Esophagus muscularis mucosa (tissue), 4 donors: ENCODE measurements around the gene RGS1. TPM values are rescaled to one million over a fixed set of nuclear protein-coding genes. Genes with fewer than 3 reads are reported as not detected.
A peak's percentile ranks its signal among the peaks of the same experiment; 100 is the strongest.

Experiments
- DNase-seq: peaks from one replicate; pipeline ENCODE4 v3.0.0-alpha.2; 2017; ENCODE audit errors: extremely low spot score
- H3K27ac ChIP-seq, 4 donors: fragments of 200-600 bp; sonication (generic); replicated peaks in 1 of 4; 1 replicate in 3 of 4; 2 replicates in 1 of 4; pipeline ENCODE4 v1.5.1; 2016 to 2019; ENCODE audit warnings: mild to moderate bottlenecking in 1 of 4
- H3K27me3 ChIP-seq, 4 donors: fragments of 200-600 bp; sonication (generic); one replicate each; pipeline versions ENCODE4 v1.5.1 to v1.6.0; 2016 to 2019
- H3K36me3 ChIP-seq, 4 donors: fragments of 200-600 bp; sonication (generic); one replicate each; pipeline ENCODE4 v1.5.1; 2016 to 2019
- H3K4me1 ChIP-seq, 4 donors: fragments of 200-600 bp; sonication (generic); one replicate each; pipeline ENCODE4 v1.5.1; 2016 to 2019
- H3K4me3 ChIP-seq, 4 donors: fragments of 200-600 bp; sonication (generic); 1 replicate in 2 of 4; 2 replicates in 2 of 4; pipeline ENCODE4 v1.5.1; 2016 to 2019; ENCODE audit warnings: mild to moderate bottlenecking in 4 of 4, moderate library complexity in 1 of 4
- H3K9me3 ChIP-seq, 4 donors: fragments of 200-600 bp; sonication (generic); 1 replicate in 3 of 4; 2 replicates in 1 of 4; pipeline ENCODE4 v1.5.1; 2016 to 2019
- CTCF ChIP-seq, 3 experiments: fragments of 200-600 bp in 2 of 3; fragments of 450-650 bp in 1 of 3; sonication (generic) in 2 of 3; IDR thresholded peaks; one replicate each; pipeline ENCODE4 v1.5.1; 2017 to 2019; ENCODE audit warnings: antibody characterized with exemption in 3 of 3, mild to moderate bottlenecking in 2 of 3, moderate library complexity in 1 of 3
- EP300 ChIP-seq: sonication (generic); formaldehyde crosslinking; IDR thresholded peaks from one replicate; pipeline ENCODE4 v1.6.1; 2017; ENCODE audit warnings: antibody characterized with exemption
- POLR2A ChIP-seq: fragments of 450-650 bp; IDR thresholded peaks from one replicate; pipeline ENCODE4 v1.6.1; 2017; ENCODE audit warnings: antibody characterized with exemption, moderate library complexity, mild to moderate bottlenecking, low read depth
- POLR2AphosphoS5 ChIP-seq, 2 donors: sonication (generic); formaldehyde crosslinking; IDR thresholded peaks; one replicate each; pipeline ENCODE4 v1.6.1; 2017; ENCODE audit warnings: antibody characterized with exemption in 2 of 2
- WGBS: methylation state at CpG from one replicate; pipeline ENCODE4 v1.1.5; 2018; 5-methylcytosine and 5-hydroxymethylcytosine counted together
- intact Hi-C: fragments of 100-400 bp; cut with DNase I; formaldehyde crosslinking; loops from one replicate; pipeline ENCODE4 v1.15.1; 2023
- total RNA-seq, 4 donors: library from RNA; depleted of rRNA; stranded (reverse); fragments of >200 nt; gene quantifications; one replicate each; pipeline versions ENCODE4 v1.1.0 to v1.2.1, GENCODE V29; 2016

RGS1 gene
- total RNA-seq, 4 donors from 2014 or later = 6.1 to 27.7 (median 12.5) TPM

- H3K36me3 ChIP-seq = no peaks in the 10 kb centered on the region
- no peaks in the 10 kb centered on the region for H3K27me3 ChIP-seq
- H3K27ac ChIP-seq = peak overlapping the region in 3 of 4 donors; percentile 33 to 47 (median 44)
- H3K4me1 ChIP-seq = peaks cover 0 to 26% (median 13%) of the 10 kb centered on the region in 4 donors
- no peak for DNase-seq
- H3K4me3 ChIP-seq = no peak overlapping the region
- H3K9me3 ChIP-seq = no peaks in the 10 kb centered on the region
- intact Hi-C loops = loop anchor here (2.0 to 10.0 kb wide), 3 partner anchors 132 to 506 kb away; partner anchors contain the start of gene RGS2
- 91% methylated on average over 2 of the region's 2 CpGs for WGBS
- TF ChIP-seq EP300 (no peak), POLR2A (no peak), CTCF (IDR thresholded peaks at IDR 0.05) (no peak), POLR2AphosphoS5 (IDR thresholded peaks at IDR 0.05) (no peak)
Observed at GRCh38 chr1:192608671-192609070, 33.1 kb downstream of the RGS1 start.

DNA sequence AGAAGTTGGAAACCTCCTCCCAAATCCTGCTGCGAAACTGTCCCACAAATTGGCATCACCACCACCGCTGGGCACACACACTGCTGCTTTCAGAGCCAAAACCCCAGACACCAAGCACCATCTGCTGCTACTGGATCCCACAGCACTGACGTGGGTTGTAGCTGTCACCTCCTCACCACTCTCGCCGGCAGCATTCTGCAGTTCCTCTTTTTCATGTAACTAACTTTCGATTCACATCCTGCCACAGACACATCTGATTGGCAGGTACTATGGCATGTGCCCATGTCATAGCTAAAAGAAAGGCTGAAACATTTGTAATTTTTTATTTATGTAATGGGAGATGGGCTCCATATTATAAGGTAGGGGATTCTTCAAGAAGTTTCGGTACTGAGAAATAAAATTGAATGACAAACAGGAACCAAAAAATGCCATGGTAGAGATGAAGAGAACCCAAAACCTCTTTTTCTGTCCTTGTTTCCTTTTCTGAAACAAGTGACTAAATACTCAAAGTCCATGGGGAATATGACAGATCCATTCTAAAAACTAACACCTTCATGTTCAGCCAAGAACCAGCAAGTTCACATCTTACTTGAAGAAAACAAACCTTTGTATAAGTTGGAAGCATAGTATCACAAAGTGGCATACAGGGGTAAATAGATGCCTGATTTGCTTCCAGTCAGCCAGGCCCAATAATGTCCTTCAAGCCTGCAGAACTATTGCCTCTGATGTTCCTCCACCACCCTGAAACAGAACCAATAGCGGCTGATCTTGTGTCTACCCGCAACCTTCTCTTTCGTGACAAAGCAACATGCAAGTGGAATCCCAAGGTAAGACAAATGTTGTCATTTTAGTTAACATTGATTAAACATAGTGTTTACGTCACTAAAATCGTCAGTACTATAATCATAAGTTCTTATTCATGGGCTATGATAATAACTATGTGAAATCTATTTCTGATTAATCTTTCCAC lies 33.8 kb downstream of the RGS1 start:
- Histone ChIP-seq H3K27me3 (no peaks in the 10 kb centered on the region), H3K36me3 (no peaks in the 10 kb centered on the region), H3K27ac (peak overlapping the region in 3 of 4 donors; percentile 33 to 47 (median 44)), H3K4me3 (no peak overlapping the region), H3K4me1 (peaks cover 0 to 26% (median 13%) of the 10 kb centered on the region in 4 donors), H3K9me3 (no peaks in the 10 kb centered on the region)
- intact Hi-C loops = loop anchor here (2.0 to 10.0 kb wide), 4 partner anchors 133 to 505 kb away; partner anchors contain the start of gene RGS2
- TF ChIP-seq CTCF (IDR thresholded peaks at IDR 0.05) (peak in 1 of 3 experiments; percentile 5), POLR2AphosphoS5 (IDR thresholded peaks at IDR 0.05) (peak in 1 of 2 donors; percentile 39), EP300 (no peak)
- DNase-seq = no peak
- 66% methylated on average over 12 of the region's 12 CpGs for WGBS

- WGBS = 59% methylated on average over 3 of the region's 3 CpGs
- H3K27me3 ChIP-seq = no peaks in the 10 kb centered on the region
- no peaks in the 10 kb centered on the region for H3K9me3 ChIP-seq
- peaks cover 0 to 26% (median 13%) of the 10 kb centered on the region in 4 donors for H3K4me1 ChIP-seq
- DNase-seq = no peak
- H3K27ac ChIP-seq = peak overlapping the region in 1 of 4 donors; percentile 33
- peak; percentile 65 to 71 (median 66) for TF ChIP-seq CTCF (IDR thresholded peaks at IDR 0.05)
- TF ChIP-seq POLR2A = no peak
- H3K36me3 ChIP-seq = no peaks in the 10 kb centered on the region
- no peak overlapping the region for H3K4me3 ChIP-seq
- intact Hi-C loops = loop anchor here (5.0 kb wide), 1 partner anchor 417 kb away; no protein-coding TSS in a partner anchor
Observed at GRCh38 chr1:192610112-192610889, 34.7 kb downstream of the RGS1 start.

- Histone ChIP-seq H3K4me1 (peaks cover 0 to 3% (median 0%) of the 10 kb centered on the region in 4 donors), H3K9me3 (no peaks in the 10 kb centered on the region), H3K36me3 (no peaks in the 10 kb centered on the region), H3K27ac (no peak overlapping the region), H3K4me3 (no peak overlapping the region), H3K27me3 (no peaks in the 10 kb centered on the region)
- DNase-seq = no peak
- TF ChIP-seq POLR2A (no peak), EP300 (no peak), POLR2AphosphoS5 (IDR thresholded peaks at IDR 0.05) (no peak), CTCF (IDR thresholded peaks at IDR 0.05) (no peak)
- intact Hi-C loops = no loop called here
- WGBS = 96% methylated on average over 1 of the region's 1 CpG
Observed at GRCh38 chr1:192615055-192615454, 39.5 kb downstream of the RGS1 start.
